Panc1 (cell line): ENCODE data around the gene ZBTB7A.

ENCODE experiments used
- POLR2AphosphoS5 ChIP-seq: IDR thresholded peaks from 2 replicates; pipeline ENCODE4 v1.6.1; 2012; ENCODE audit warnings: mild to moderate bottlenecking, low read depth, low read length, moderate library complexity
- SIN3A ChIP-seq: IDR thresholded peaks from 2 replicates; pipeline ENCODE4 v1.6.1; 2012; ENCODE audit warnings: low read depth, mild to moderate bottlenecking, low read length, moderate library complexity, borderline replicate concordance; ENCODE audit not compliant: insufficient read depth
- TCF7L2 ChIP-seq: IDR thresholded peaks from 2 replicates; pipeline ENCODE4 v1.6.1; 2011; ENCODE audit warnings: mild to moderate bottlenecking, low read depth, low read length, inconsistent platforms
- TF ChIP-seq, protein P1 (sequence below): fragments of 450-650 bp; IDR thresholded peaks from 2 replicates; pipeline ENCODE4 v1.5.1; 2017; ENCODE audit warnings: mild to moderate bottlenecking
- TF ChIP-seq, protein P2 (sequence below), 2 experiments: IDR thresholded peaks; 2 replicates each; pipeline ENCODE4 v1.6.1; 2011 to 2012; ENCODE audit warnings: low read depth in 2 of 2, control low read depth in 1 of 2, low read length in 1 of 2, mild to moderate bottlenecking in 1 of 2, moderate library complexity in 1 of 2; ENCODE audit not compliant: insufficient read depth in 1 of 2

DNA sequence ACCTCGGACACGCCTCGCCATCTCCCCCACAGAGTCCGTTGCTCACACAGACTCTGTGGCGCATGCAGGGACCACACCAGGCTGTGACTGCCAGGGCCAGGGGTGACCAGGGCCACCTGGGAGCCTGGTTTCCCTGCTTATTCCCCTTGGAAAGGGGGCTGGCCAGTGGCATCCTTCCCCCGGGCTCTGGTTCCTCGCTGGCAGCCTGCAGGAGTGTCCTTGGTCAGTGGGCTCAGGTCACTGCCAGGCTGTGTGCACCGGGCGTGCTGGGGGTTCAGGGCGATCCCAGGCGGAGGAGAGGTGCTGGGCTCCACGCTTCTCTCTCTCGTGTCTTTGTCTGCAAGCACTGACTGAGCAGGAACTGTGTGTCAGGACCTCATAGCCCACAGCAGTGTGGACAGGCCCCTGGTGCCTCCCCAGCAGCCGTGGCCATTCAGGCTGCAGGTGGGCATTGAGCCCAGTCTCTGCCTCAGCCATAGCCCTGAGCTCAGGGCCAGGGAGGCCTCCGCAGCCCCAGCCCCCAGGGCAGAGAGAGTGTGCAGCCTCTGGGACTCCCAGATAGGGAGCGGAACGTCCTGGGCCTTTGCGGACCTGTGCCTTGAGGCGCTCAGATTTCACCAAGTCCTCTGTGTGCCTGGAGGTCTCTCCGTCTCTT, 52.7 kb downstream of the ZBTB7A start:
- TF ChIP-seq, protein P1, sequence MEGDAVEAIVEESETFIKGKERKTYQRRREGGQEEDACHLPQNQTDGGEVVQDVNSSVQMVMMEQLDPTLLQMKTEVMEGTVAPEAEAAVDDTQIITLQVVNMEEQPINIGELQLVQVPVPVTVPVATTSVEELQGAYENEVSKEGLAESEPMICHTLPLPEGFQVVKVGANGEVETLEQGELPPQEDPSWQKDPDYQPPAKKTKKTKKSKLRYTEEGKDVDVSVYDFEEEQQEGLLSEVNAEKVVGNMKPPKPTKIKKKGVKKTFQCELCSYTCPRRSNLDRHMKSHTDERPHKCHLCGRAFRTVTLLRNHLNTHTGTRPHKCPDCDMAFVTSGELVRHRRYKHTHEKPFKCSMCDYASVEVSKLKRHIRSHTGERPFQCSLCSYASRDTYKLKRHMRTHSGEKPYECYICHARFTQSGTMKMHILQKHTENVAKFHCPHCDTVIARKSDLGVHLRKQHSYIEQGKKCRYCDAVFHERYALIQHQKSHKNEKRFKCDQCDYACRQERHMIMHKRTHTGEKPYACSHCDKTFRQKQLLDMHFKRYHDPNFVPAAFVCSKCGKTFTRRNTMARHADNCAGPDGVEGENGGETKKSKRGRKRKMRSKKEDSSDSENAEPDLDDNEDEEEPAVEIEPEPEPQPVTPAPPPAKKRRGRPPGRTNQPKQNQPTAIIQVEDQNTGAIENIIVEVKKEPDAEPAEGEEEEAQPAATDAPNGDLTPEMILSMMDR: no peak
- TF ChIP-seq, protein P2, sequence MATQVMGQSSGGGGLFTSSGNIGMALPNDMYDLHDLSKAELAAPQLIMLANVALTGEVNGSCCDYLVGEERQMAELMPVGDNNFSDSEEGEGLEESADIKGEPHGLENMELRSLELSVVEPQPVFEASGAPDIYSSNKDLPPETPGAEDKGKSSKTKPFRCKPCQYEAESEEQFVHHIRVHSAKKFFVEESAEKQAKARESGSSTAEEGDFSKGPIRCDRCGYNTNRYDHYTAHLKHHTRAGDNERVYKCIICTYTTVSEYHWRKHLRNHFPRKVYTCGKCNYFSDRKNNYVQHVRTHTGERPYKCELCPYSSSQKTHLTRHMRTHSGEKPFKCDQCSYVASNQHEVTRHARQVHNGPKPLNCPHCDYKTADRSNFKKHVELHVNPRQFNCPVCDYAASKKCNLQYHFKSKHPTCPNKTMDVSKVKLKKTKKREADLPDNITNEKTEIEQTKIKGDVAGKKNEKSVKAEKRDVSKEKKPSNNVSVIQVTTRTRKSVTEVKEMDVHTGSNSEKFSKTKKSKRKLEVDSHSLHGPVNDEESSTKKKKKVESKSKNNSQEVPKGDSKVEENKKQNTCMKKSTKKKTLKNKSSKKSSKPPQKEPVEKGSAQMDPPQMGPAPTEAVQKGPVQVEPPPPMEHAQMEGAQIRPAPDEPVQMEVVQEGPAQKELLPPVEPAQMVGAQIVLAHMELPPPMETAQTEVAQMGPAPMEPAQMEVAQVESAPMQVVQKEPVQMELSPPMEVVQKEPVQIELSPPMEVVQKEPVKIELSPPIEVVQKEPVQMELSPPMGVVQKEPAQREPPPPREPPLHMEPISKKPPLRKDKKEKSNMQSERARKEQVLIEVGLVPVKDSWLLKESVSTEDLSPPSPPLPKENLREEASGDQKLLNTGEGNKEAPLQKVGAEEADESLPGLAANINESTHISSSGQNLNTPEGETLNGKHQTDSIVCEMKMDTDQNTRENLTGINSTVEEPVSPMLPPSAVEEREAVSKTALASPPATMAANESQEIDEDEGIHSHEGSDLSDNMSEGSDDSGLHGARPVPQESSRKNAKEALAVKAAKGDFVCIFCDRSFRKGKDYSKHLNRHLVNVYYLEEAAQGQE (IDR thresholded peaks at IDR 0.05; ENCODE audit: insufficient read depth in 1 of 2, low read depth in 2 of 2, low read length in 1 of 2): no peak
- no peak for TF ChIP-seq POLR2AphosphoS5
- no peak for TF ChIP-seq TCF7L2
- no peak for TF ChIP-seq SIN3A
